ENCODE data around the gene ARFRP1. TPM values are rescaled to one million over a fixed set of nuclear protein-coding genes. Genes with fewer than 3 reads are reported as not detected.

ARFRP1 gene
- total and polyA plus RNA-seq, 8 donors, result 7.6 to 103 (median 35.9) TPM

GRCh38 chr20:63655249-63655648 is 52.5 kb downstream of the ARFRP1 start:
- Histone ChIP-seq H3K4me3 (no peak overlapping the region), H3K9me3 (no peaks in the 10 kb centered on the region), H3K27ac (no peak overlapping the region), H3K27me3 (peaks cover 0 to 33% (median 16%) of the 10 kb centered on the region in 3 donors), H3K4me1 (peaks cover 40 to 64% (median 55%) of the 10 kb centered on the region in 4 donors), H3K36me3 (peaks cover 0 to 4% (median 1%) of the 10 kb centered on the region in 4 donors)
- intact Hi-C loops (cut with DNase I; ENCODE audit: low total_unique reads), result no loop called here
- TF ChIP-seq POLR2AphosphoS5 (IDR thresholded peaks at IDR 0.05) (no peak), POLR2A (IDR thresholded peaks at IDR 0.05) (no peak)
- TF ChIP-seq, protein P1, sequence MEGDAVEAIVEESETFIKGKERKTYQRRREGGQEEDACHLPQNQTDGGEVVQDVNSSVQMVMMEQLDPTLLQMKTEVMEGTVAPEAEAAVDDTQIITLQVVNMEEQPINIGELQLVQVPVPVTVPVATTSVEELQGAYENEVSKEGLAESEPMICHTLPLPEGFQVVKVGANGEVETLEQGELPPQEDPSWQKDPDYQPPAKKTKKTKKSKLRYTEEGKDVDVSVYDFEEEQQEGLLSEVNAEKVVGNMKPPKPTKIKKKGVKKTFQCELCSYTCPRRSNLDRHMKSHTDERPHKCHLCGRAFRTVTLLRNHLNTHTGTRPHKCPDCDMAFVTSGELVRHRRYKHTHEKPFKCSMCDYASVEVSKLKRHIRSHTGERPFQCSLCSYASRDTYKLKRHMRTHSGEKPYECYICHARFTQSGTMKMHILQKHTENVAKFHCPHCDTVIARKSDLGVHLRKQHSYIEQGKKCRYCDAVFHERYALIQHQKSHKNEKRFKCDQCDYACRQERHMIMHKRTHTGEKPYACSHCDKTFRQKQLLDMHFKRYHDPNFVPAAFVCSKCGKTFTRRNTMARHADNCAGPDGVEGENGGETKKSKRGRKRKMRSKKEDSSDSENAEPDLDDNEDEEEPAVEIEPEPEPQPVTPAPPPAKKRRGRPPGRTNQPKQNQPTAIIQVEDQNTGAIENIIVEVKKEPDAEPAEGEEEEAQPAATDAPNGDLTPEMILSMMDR (IDR thresholded peaks at IDR 0.05), result no peak
- 66 to 91% (median 74%) methylated on average over 3 to 4 of the region's 4 CpGs for WGBS, 5 donors
- peak in 1 of 2 donors; percentile 26 for DNase-seq

- H3K36me3 ChIP-seq, result no peaks in the 10 kb centered on the region
- 53 to 60% (median 60%) methylated on average over 13 to 15 of the region's 15 CpGs for WGBS, 5 donors
- peak overlapping the region; percentile 43 to 76 (median 64) for H3K27ac ChIP-seq
- TF ChIP-seq, protein P1 (IDR thresholded peaks at IDR 0.05), result no peak
- TF ChIP-seq EP300 (IDR thresholded peaks at IDR 0.05) (no peak), POLR2AphosphoS5 (IDR thresholded peaks at IDR 0.05) (no peak), POLR2A (IDR thresholded peaks at IDR 0.05) (no peak)
- H3K4me1 ChIP-seq, result peaks cover 34 to 53% (median 46%) of the 10 kb centered on the region in 4 donors
- H3K9me3 ChIP-seq, result no peaks in the 10 kb centered on the region
- H3K27me3 ChIP-seq, result peaks cover 0 to 33% (median 16%) of the 10 kb centered on the region in 3 donors
- intact Hi-C loops (cut with DNase I; ENCODE audit: low total_unique reads), result no loop called here
- DNase-seq, result no peak
- peak overlapping the region; percentile 60 to 78 (median 65) for H3K4me3 ChIP-seq
Measured at GRCh38 chr20:63653974-63654668, 53.7 kb downstream of the ARFRP1 start.

GRCh38 chr20:63653041-63653973 is 54.5 kb downstream of the ARFRP1 start, which contains the start of gene STMN3:
Gene STMN3, minus strand, starts transcription at chr20:63653424. Its CDS starts 79 bp downstream, at chr20:63653345.
- WGBS, 5 donors, result 0 to 2% (median 1%) methylated on average over 22 to 71 of the region's 73 CpGs
- peak within 1 kb of the TSS; percentile 60 to 78 (median 65) for H3K4me3 ChIP-seq
- peaks cover 0 to 33% (median 16%) of the 10 kb centered on the region in 3 donors for H3K27me3 ChIP-seq
- intact Hi-C loops (cut with DNase I; ENCODE audit: low total_unique reads), result no loop called here
- no peaks in the 10 kb centered on the region for H3K36me3 ChIP-seq
- H3K27ac ChIP-seq, result peak within 1 kb of the TSS; percentile 43 to 76 (median 64)
- no peak for TF ChIP-seq POLR2A (IDR thresholded peaks at IDR 0.05)
- TF ChIP-seq POLR2AphosphoS5 (IDR thresholded peaks at IDR 0.05), result peak in 1 of 3 donors; percentile 73
- H3K4me1 ChIP-seq, result peaks cover 31 to 47% (median 40%) of the 10 kb centered on the region in 4 donors
- peak; percentile 84 to 97 for DNase-seq
- H3K9me3 ChIP-seq, result no peaks in the 10 kb centered on the region

DNA sequence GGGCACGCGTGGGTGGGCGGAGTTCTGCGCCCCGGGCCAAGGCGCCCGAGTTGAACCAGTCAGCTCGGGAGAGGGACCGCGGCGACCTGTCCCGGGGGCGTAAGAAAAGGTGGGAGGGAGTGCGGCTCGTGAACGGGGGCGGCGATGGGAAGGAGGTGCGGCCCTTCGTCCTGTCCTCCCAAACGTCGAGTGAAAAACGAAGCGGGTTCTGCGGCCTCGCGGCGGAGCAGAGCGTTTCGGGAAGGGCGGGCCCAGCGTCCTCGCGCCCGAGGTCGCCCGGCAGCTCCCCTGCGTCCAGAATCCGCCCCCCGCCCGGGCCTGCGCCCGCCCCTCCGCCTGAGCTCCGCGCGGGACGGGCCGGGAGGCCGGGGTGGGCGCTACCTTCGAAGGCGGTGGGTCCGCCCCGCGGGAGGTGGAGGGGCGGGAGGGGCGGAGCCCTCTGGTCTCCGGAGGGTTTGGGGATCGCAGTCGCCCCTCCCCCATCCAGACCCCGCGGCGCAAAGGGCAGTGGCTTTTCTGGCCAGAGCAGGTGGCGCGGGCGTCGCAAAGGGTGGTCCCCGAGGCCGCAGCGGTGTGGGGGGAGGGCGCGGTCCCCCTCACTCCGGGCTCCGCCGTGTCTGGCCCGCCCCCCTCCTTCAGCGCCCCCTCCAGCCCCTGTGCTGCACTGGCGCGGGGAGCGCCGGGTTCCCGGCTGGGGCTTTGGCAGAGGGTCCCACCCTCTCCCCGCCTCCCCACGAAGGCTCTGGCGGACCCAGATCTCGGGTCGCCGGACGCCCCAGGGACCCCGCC is 55.4 kb downstream of the ARFRP1 start:
- intact Hi-C loops (cut with DNase I; ENCODE audit: low total_unique reads), result no loop called here
- peak in 1 of 2 donors; percentile 78 for DNase-seq
- H3K27ac ChIP-seq, result peak overlapping the region; percentile 1 to 72 (median 50)
- H3K27me3 ChIP-seq, result peaks cover 0 to 33% (median 16%) of the 10 kb centered on the region in 3 donors
- TF ChIP-seq POLR2A (IDR thresholded peaks at IDR 0.05), result no peak
- no peak for TF ChIP-seq EP300 (IDR thresholded peaks at IDR 0.05)
- TF ChIP-seq, protein P1 (IDR thresholded peaks at IDR 0.05), result no peak
- TF ChIP-seq POLR2AphosphoS5 (IDR thresholded peaks at IDR 0.05), result no peak
- WGBS, 5 donors, result 0 to 4% (median 1%) methylated on average over 16 to 90 of the region's 91 CpGs
- peak overlapping the region; percentile 60 to 78 (median 65) for H3K4me3 ChIP-seq
- no peaks in the 10 kb centered on the region for H3K36me3 ChIP-seq
- no peaks in the 10 kb centered on the region for H3K9me3 ChIP-seq
- peaks cover 25 to 41% (median 33%) of the 10 kb centered on the region in 4 donors for H3K4me1 ChIP-seq

All from stomach (tissue), 9 donors.